SK-N-SH (cell line): ENCODE measurements around the gene GPC4. TPM values are rescaled to one million over a fixed set of nuclear protein-coding genes. Genes with fewer than 3 reads are reported as not detected.
A peak's percentile ranks its signal among the peaks of the same experiment; 100 is the strongest.

ENCODE experiments used
- CTCF ChIA-PET: fragments of 300-600, 350-600 bp; formaldehyde crosslinking; extraction: SDS; loops from one replicate; lab custom pipeline; 2021; lab: Yijun Ruan, JAX
- POLR2A ChIA-PET: fragments of 350-600 bp; sonication (Branson Sonifier 250); formaldehyde crosslinking; extraction: SDS; loops from one replicate; lab custom pipeline; 2020; ENCODE audit warnings: antibody characterized with exemption, inconsistent platforms; lab: Yijun Ruan, JAX
- DNase-seq: peaks from one replicate; pipeline ENCODE4 v3.0.0; 2012
- H2AFZ ChIP-seq: fragments of 200-600 bp; sonication (generic); 2 replicates; pipeline ENCODE4 v1.8.1; 2016; ENCODE audit warnings: antibody characterized with exemption, mild to moderate bottlenecking, low read depth
- H3F3A ChIP-seq: fragments of 200-600 bp; sonication (generic); replicated peaks from 2 replicates; pipeline ENCODE3; 2016; ENCODE audit warnings: antibody characterized with exemption, mild to moderate bottlenecking; ENCODE audit not compliant: insufficient read depth
- H3K27ac ChIP-seq, 2 experiments: fragments of 200-500 bp in 1 of 2; fragments of 200-600 bp in 1 of 2; sonication (Bioruptor generic) in 1 of 2; sonication (generic), shearing (Covaris generic) in 1 of 2; 2 replicates each; pipeline versions ENCODE4 v1.5.1 to v1.6.1; 2014 to 2016; ENCODE audit warnings: low read depth in 2 of 2, inconsistent platforms in 1 of 2, low read length in 1 of 2, mild to moderate bottlenecking in 1 of 2, mixed read lengths in 1 of 2
- H3K27me3 ChIP-seq: fragments of 200-600 bp; sonication (generic), shearing (Covaris generic); 2 replicates; pipeline ENCODE4 v1.6.1; 2016; ENCODE audit warnings: mixed run types; ENCODE audit not compliant: insufficient read depth
- H3K36me3 ChIP-seq, 2 experiments: fragments of 200-500 bp in 1 of 2; fragments of 200-600 bp in 1 of 2; sonication (Bioruptor generic) in 1 of 2; sonication (generic) in 1 of 2; replicated peaks in 1 of 2; 2 replicates each; pipeline versions ENCODE3 to v1.5.1; 2014 to 2016; ENCODE audit warnings: low read length in 1 of 2, mild to moderate bottlenecking in 1 of 2; ENCODE audit not compliant: insufficient read depth in 2 of 2, control insufficient read depth in 1 of 2
- H3K4me1 ChIP-seq, 2 experiments: fragments of 200-500 bp in 1 of 2; fragments of 200-600 bp in 1 of 2; sonication (Bioruptor generic) in 1 of 2; sonication (generic), shearing (Covaris generic) in 1 of 2; 2 replicates each; pipeline versions ENCODE4 v1.5.1 to v1.6.1; 2014 to 2016; ENCODE audit warnings: low read depth in 1 of 2, low read length in 1 of 2, mixed run types in 1 of 2; ENCODE audit not compliant: insufficient read depth in 2 of 2, control insufficient read depth in 1 of 2
- H3K4me2 ChIP-seq: fragments of 200-600 bp; sonication (generic), shearing (Covaris generic); 2 replicates; pipeline ENCODE4 v1.6.1; 2017; ENCODE audit warnings: mixed run types
- H3K4me3 ChIP-seq, 2 experiments: fragments of 200-500 bp in 1 of 2; fragments of 200-600 bp in 1 of 2; sonication (Bioruptor generic) in 1 of 2; sonication (generic), shearing (Covaris generic) in 1 of 2; 2 replicates each; pipeline versions ENCODE4 v1.5.1 to v1.8.1; 2014 to 2016; ENCODE audit warnings: low read depth in 2 of 2, inconsistent platforms in 1 of 2, low read length in 1 of 2, mild to moderate bottlenecking in 1 of 2, mixed read lengths in 1 of 2, moderate library complexity in 1 of 2
- H3K79me2 ChIP-seq: fragments of 200-600 bp; sonication (generic); 2 replicates; pipeline ENCODE4 v1.8.1; 2017; ENCODE audit warnings: mild to moderate bottlenecking; ENCODE audit not compliant: insufficient read depth
- H3K9ac ChIP-seq: fragments of 200-600 bp; sonication (generic); 2 replicates; pipeline ENCODE4 v1.6.1; 2017; ENCODE audit warnings: mixed run types
- H3K9me2 ChIP-seq: fragments of 200-600 bp; sonication (generic); 2 replicates; pipeline ENCODE4 v1.6.1; 2017; ENCODE audit warnings: mixed run types
- H3K9me3 ChIP-seq: fragments of 200-600 bp; sonication (generic); 2 replicates; pipeline ENCODE4 v1.6.1; 2017; ENCODE audit warnings: mixed run types, mild to moderate bottlenecking, moderate library complexity
- H4K20me1 ChIP-seq: fragments of 200-600 bp; sonication (generic); 2 replicates; pipeline ENCODE4 v1.6.1; 2017; ENCODE audit warnings: mild to moderate bottlenecking, mixed run types; ENCODE audit not compliant: insufficient read depth
- CHD2 ChIP-seq: fragments of 150-350 bp; IDR thresholded peaks from 2 replicates; pipeline ENCODE4 v1.6.1; 2018; ENCODE audit warnings: low read length; ENCODE audit not compliant: partially characterized antibody
- ELF1 ChIP-seq: IDR thresholded peaks from 2 replicates; pipeline ENCODE4 v1.4.0; 2012
- EP300 ChIP-seq, 2 experiments: IDR thresholded peaks; 2 replicates each; pipeline versions ENCODE4 v1.4.0 to v1.6.1; 2012; ENCODE audit warnings: borderline replicate concordance in 1 of 2, low read depth in 1 of 2, low read length in 1 of 2
- EZH2phosphoT487 ChIP-seq: fragments of 200-600 bp; sonication (generic); IDR thresholded peaks from 2 replicates; pipeline ENCODE4 v1.6.1; 2017; ENCODE audit warnings: low read depth, mixed run types, mild to moderate bottlenecking, antibody characterized with exemption, moderate library complexity, borderline replicate concordance
- GATA2 ChIP-seq: sonication (generic); formaldehyde crosslinking; IDR thresholded peaks from 2 replicates; pipeline ENCODE4 v1.5.0; 2020; ENCODE audit warnings: mild to moderate bottlenecking, missing genetic modification reagents
- MXI1 ChIP-seq: IDR thresholded peaks from 2 replicates; pipeline ENCODE4 v1.6.1; 2012; ENCODE audit warnings: mild to moderate bottlenecking, low read depth, low read length, improper control_type of control experiment
- NFIC ChIP-seq: IDR thresholded peaks from 2 replicates; pipeline ENCODE4 v1.4.0; 2012; ENCODE audit warnings: borderline replicate concordance
- NRF1 ChIP-seq: IDR thresholded peaks from 2 replicates; pipeline ENCODE4 v1.6.1; 2012; ENCODE audit warnings: low read depth, mild to moderate bottlenecking, low read length
- RAD21 ChIP-seq: IDR thresholded peaks from 2 replicates; pipeline ENCODE4 v1.6.1; 2012; ENCODE audit warnings: mild to moderate bottlenecking, low read length
- RFX5 ChIP-seq: IDR thresholded peaks from 2 replicates; pipeline ENCODE4 v1.6.1; 2012; ENCODE audit warnings: mild to moderate bottlenecking, improper control_type of control experiment, low read length
- RXRA ChIP-seq: IDR thresholded peaks from 2 replicates; pipeline ENCODE4 v1.4.0; 2012; ENCODE audit warnings: low read depth, mild to moderate bottlenecking, borderline replicate concordance
- SIN3A ChIP-seq: IDR thresholded peaks from 2 replicates; pipeline ENCODE4 v1.6.1; 2012; ENCODE audit warnings: low read depth, mild to moderate bottlenecking, low read length, moderate library complexity, borderline replicate concordance
- SMC3 ChIP-seq: IDR thresholded peaks from 2 replicates; pipeline ENCODE4 v1.6.1; 2012; ENCODE audit warnings: low read depth, low read length, improper control_type of control experiment
- TEAD4 ChIP-seq: IDR thresholded peaks from 2 replicates; pipeline ENCODE4 v1.4.0; 2012; ENCODE audit warnings: mild to moderate bottlenecking, borderline replicate concordance; ENCODE audit not compliant: insufficient read depth
- YY1 ChIP-seq: IDR thresholded peaks from 2 replicates; pipeline ENCODE4 v1.4.0; 2012; ENCODE audit warnings: low read depth, mild to moderate bottlenecking
- WGBS: methylation state at CpG from one replicate; pipeline ENCODE4 v1.1.6; 2017; ENCODE audit warnings: low lambda C conversion rate; 5-methylcytosine and 5-hydroxymethylcytosine counted together
- polyA plus RNA-seq, 3 experiments: library from polyadenylated mRNA; depleted of rRNA; stranded (reverse); fragments of >200 nt; gene quantifications; 2 replicates each; pipeline ENCODE4 v1.2.3, GENCODE V29; 2012
- TF ChIP-seq, protein P1 (sequence below): IDR thresholded peaks from 2 replicates; pipeline ENCODE4 v1.4.0; 2012; ENCODE audit warnings: low read depth, borderline replicate concordance
- TF ChIP-seq, protein P2 (sequence below): fragments of 200-600 bp; sonication (generic); IDR thresholded peaks from 2 replicates; pipeline ENCODE4 v1.6.1; 2017; ENCODE audit warnings: antibody characterized with exemption, mild to moderate bottlenecking, moderate library complexity
- TF ChIP-seq, protein P3 (sequence below): IDR thresholded peaks from 2 replicates; pipeline ENCODE4; 2012

GPC4 gene
- polyA plus RNA-seq, 1 of the 3 experiments (the other 2 are of a cell fraction), result 0.16 TPM

DNA sequence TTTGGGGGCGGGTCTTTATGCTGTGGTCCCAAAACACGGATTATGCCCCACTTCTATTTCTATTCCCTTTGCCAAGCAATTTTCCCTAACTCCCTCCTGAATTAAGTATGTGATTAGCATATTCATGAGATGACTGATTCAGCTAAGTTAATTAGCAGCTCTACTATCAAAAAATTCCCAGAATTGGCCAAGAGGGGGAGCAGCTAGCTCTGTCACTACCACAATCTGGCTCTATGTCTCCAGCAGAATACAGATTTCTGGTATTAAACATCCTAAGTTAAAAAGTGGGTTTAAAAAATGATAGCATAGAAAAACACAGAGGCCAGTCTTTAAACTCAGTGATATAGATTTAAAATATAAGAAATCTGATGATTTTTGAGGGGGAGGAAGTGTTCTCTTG lies 80.3 kb downstream of the GPC4 start:
- Histone ChIP-seq H3K9ac (no peak overlapping the region), H3K9me2 (no peaks in the 10 kb centered on the region), H3K4me3 (no peak overlapping the region), H3K79me2 (no peaks in the 10 kb centered on the region), H2AFZ (no peak overlapping the region), H3K36me3 (no peaks in the 10 kb centered on the region), H3K4me2 (no peak overlapping the region), H4K20me1 (no peaks in the 10 kb centered on the region), H3F3A (no peaks in the 10 kb centered on the region), H3K9me3 (no peaks in the 10 kb centered on the region), H3K27ac (no peak overlapping the region), H3K27me3 (no peaks in the 10 kb centered on the region; the same call in 1 of the 2 replicates), H3K4me1 (no peaks in the 10 kb centered on the region)
- no peak for TF ChIP-seq GATA2 (CRISPR knock-in tag)
- TF ChIP-seq RAD21, result peak; percentile 65
- TF ChIP-seq YY1, result no peak
- no peak for TF ChIP-seq TEAD4
- TF ChIP-seq, protein P1, sequence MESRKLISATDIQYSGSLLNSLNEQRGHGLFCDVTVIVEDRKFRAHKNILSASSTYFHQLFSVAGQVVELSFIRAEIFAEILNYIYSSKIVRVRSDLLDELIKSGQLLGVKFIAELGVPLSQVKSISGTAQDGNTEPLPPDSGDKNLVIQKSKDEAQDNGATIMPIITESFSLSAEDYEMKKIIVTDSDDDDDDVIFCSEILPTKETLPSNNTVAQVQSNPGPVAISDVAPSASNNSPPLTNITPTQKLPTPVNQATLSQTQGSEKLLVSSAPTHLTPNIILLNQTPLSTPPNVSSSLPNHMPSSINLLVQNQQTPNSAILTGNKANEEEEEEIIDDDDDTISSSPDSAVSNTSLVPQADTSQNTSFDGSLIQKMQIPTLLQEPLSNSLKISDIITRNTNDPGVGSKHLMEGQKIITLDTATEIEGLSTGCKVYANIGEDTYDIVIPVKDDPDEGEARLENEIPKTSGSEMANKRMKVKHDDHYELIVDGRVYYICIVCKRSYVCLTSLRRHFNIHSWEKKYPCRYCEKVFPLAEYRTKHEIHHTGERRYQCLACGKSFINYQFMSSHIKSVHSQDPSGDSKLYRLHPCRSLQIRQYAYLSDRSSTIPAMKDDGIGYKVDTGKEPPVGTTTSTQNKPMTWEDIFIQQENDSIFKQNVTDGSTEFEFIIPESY, result no peak
- TF ChIP-seq, protein P2, sequence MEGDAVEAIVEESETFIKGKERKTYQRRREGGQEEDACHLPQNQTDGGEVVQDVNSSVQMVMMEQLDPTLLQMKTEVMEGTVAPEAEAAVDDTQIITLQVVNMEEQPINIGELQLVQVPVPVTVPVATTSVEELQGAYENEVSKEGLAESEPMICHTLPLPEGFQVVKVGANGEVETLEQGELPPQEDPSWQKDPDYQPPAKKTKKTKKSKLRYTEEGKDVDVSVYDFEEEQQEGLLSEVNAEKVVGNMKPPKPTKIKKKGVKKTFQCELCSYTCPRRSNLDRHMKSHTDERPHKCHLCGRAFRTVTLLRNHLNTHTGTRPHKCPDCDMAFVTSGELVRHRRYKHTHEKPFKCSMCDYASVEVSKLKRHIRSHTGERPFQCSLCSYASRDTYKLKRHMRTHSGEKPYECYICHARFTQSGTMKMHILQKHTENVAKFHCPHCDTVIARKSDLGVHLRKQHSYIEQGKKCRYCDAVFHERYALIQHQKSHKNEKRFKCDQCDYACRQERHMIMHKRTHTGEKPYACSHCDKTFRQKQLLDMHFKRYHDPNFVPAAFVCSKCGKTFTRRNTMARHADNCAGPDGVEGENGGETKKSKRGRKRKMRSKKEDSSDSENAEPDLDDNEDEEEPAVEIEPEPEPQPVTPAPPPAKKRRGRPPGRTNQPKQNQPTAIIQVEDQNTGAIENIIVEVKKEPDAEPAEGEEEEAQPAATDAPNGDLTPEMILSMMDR, result peak; percentile 69
- TF ChIP-seq EZH2phosphoT487, result no peak
- no peak for TF ChIP-seq ELF1
- no peak for TF ChIP-seq SIN3A
- TF ChIP-seq, protein P3, sequence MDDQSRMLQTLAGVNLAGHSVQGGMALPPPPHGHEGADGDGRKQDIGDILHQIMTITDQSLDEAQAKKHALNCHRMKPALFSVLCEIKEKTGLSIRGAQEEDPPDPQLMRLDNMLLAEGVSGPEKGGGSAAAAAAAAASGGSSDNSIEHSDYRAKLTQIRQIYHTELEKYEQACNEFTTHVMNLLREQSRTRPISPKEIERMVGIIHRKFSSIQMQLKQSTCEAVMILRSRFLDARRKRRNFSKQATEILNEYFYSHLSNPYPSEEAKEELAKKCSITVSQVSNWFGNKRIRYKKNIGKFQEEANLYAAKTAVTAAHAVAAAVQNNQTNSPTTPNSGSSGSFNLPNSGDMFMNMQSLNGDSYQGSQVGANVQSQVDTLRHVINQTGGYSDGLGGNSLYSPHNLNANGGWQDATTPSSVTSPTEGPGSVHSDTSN, result no peak
- no peak for TF ChIP-seq RFX5
- TF ChIP-seq CHD2, result no peak
- TF ChIP-seq EP300 (IDR thresholded peaks at IDR 0.05; ENCODE audit: borderline replicate concordance in 1 of 2, low read depth in 1 of 2, low read length in 1 of 2), result no peak
- TF ChIP-seq MXI1, result no peak
- TF ChIP-seq NFIC, result no peak
- peak; percentile 38; the same call in 1 of the 2 replicates for TF ChIP-seq SMC3
- no peak for TF ChIP-seq NRF1
- TF ChIP-seq RXRA, result no peak
- peak; percentile 32 for DNase-seq
- ChIA-PET POLR2A (no interaction called here), CTCF (interaction anchor here (0.5 to 3.0 kb wide), 12 partner anchors 9 to 337 kb away, joined by 3 to 32 read pairs (median 4); no protein-coding TSS in a partner anchor)
- WGBS, result 22% methylated on average over 2 of the region's 2 CpGs
